Neural cell (in vitro differentiated cells): ENCODE results near the gene SGCD. TPM values are rescaled to one million over a fixed set of nuclear protein-coding genes. Genes with fewer than 3 reads are reported as not detected.

Experiments used
- H2AFZ ChIP-seq: fragments of 200-600, 300-800 bp; sonication (generic), shearing (Covaris generic); 2 replicates; pipeline ENCODE4 v1.6.0; 2014; ENCODE audit warnings: low read depth, mild to moderate bottlenecking, antibody characterized with exemption, low read length, moderate library complexity
- H3F3A ChIP-seq: fragments of 200-600 bp; shearing (Covaris generic); 2 replicates; pipeline ENCODE4 v1.6.1; 2016; ENCODE audit warnings: mild to moderate bottlenecking, moderate library complexity, mixed read lengths, antibody characterized with exemption, low read length; ENCODE audit not compliant: insufficient read depth, poor library complexity, severe bottlenecking
- H3K27ac ChIP-seq: fragments of 200-600, 300-800 bp; sonication (generic), shearing (Covaris generic); 2 replicates; pipeline ENCODE4 v1.5.1; 2014; ENCODE audit warnings: mild to moderate bottlenecking, low read length, moderate library complexity
- H3K27me3 ChIP-seq: fragments of 300-800, 200-600 bp; sonication (generic), shearing (Covaris generic); 2 replicates; pipeline ENCODE4 v1.6.0; 2014; ENCODE audit warnings: mild to moderate bottlenecking, low read depth, low read length, moderate library complexity; ENCODE audit not compliant: insufficient read depth
- H3K36me3 ChIP-seq: fragments of 300-800, 200-600 bp; sonication (generic), shearing (Covaris generic); 2 replicates; pipeline ENCODE4 v1.5.1; 2014; ENCODE audit warnings: mild to moderate bottlenecking, antibody characterized with exemption, low read length, moderate library complexity; ENCODE audit not compliant: insufficient read depth
- H3K4me2 ChIP-seq: fragments of 300-800, 200-600 bp; sonication (generic), shearing (Covaris generic); 2 replicates; pipeline ENCODE4 v1.6.0; 2014; ENCODE audit warnings: mild to moderate bottlenecking, low read length
- H3K4me3 ChIP-seq: fragments of 300-800, 200-600 bp; sonication (generic), shearing (Covaris generic); 2 replicates; pipeline ENCODE4 v1.5.1; 2014; ENCODE audit warnings: mild to moderate bottlenecking, low read length, moderate library complexity
- H3K79me2 ChIP-seq: fragments of 200-600 bp; shearing (Covaris generic); replicated peaks from 2 replicates; pipeline ENCODE4 v1.6.0; 2014; ENCODE audit warnings: mild to moderate bottlenecking, low read length, moderate library complexity; ENCODE audit not compliant: insufficient read depth
- H3K9ac ChIP-seq: fragments of 300-800, 200-600 bp; sonication (generic), shearing (Covaris generic); 2 replicates; pipeline ENCODE4 v1.6.1; 2016; ENCODE audit warnings: mild to moderate bottlenecking, low read length, mixed read lengths
- H3K9me2 ChIP-seq: fragments of 200-600 bp; shearing (Covaris generic); 2 replicates; pipeline ENCODE4 v1.6.1; 2016; ENCODE audit warnings: mild to moderate bottlenecking, low read length, mixed read lengths; ENCODE audit not compliant: insufficient read depth
- H3K9me3 ChIP-seq: fragments of 200-600, 300-800 bp; sonication (generic), shearing (Covaris generic); 2 replicates; pipeline ENCODE4 v1.6.1; 2016; ENCODE audit warnings: mild to moderate bottlenecking, mixed run types, low read length, moderate library complexity, mixed read lengths
- H4K20me1 ChIP-seq: fragments of 200-600 bp; shearing (Covaris generic); 2 replicates; pipeline ENCODE4 v1.6.1; 2016; ENCODE audit warnings: mild to moderate bottlenecking, mixed run types; ENCODE audit not compliant: insufficient read depth
- EP300 ChIP-seq: fragments of 450-650 bp; conservative IDR thresholded peaks from 2 replicates; pipeline ENCODE4 v1.6.1; 2014; ENCODE audit warnings: antibody characterized with exemption, mild to moderate bottlenecking, moderate library complexity; ENCODE audit not compliant: poor library complexity, severe bottlenecking
- EZH2 ChIP-seq: fragments of 200-600, 300-800 bp; shearing (Covaris generic), sonication (generic); IDR thresholded peaks from 2 replicates; pipeline ENCODE4 v1.6.1; 2014; ENCODE audit warnings: antibody characterized with exemption, low read length, borderline replicate concordance, mild to moderate bottlenecking; ENCODE audit not compliant: insufficient read depth, poor library complexity, severe bottlenecking
- MXI1 ChIP-seq: fragments of 450-650 bp; conservative IDR thresholded peaks from 2 replicates; pipeline ENCODE4 v1.6.1; 2014; ENCODE audit warnings: antibody characterized with exemption, mild to moderate bottlenecking; ENCODE audit not compliant: poor library complexity, severe bottlenecking
- POLR2AphosphoS5 ChIP-seq: IDR thresholded peaks from 2 replicates; pipeline ENCODE4 v1.6.1; 2012
- RAD21 ChIP-seq: fragments of 450-650 bp; conservative IDR thresholded peaks from 2 replicates; pipeline ENCODE4 v1.6.1; 2014; ENCODE audit warnings: antibody characterized with exemption, mild to moderate bottlenecking, moderate library complexity
- SMC3 ChIP-seq: fragments of 450-650 bp; conservative IDR thresholded peaks from 2 replicates; pipeline ENCODE4 v1.6.1; 2014; ENCODE audit warnings: antibody characterized with exemption, mild to moderate bottlenecking, moderate library complexity; ENCODE audit not compliant: poor library complexity
- TAF1 ChIP-seq: IDR thresholded peaks from 2 replicates; pipeline ENCODE4 v1.6.1; 2012; ENCODE audit warnings: low read depth
- polyA plus RNA-seq: library from polyadenylated mRNA; depleted of rRNA; stranded (reverse); fragments of >200 nt; gene quantifications from 2 replicates; pipeline ENCODE4 v1.2.3, GENCODE V29; 2014
- TF ChIP-seq, protein P1 (sequence below): fragments of 450-650 bp; IDR thresholded peaks from 2 replicates; pipeline ENCODE4 v1.5.1; 2014; ENCODE audit warnings: antibody characterized with exemption, mild to moderate bottlenecking, moderate library complexity; ENCODE audit not compliant: poor library complexity, severe bottlenecking
- TF ChIP-seq, protein P2 (sequence below): IDR thresholded peaks from 2 replicates; pipeline ENCODE4 v1.6.1; 2012; ENCODE audit warnings: borderline replicate concordance

Gene SGCD
- polyA plus RNA-seq, 1 donor from 2014 or later = 3.4 TPM

DNA sequence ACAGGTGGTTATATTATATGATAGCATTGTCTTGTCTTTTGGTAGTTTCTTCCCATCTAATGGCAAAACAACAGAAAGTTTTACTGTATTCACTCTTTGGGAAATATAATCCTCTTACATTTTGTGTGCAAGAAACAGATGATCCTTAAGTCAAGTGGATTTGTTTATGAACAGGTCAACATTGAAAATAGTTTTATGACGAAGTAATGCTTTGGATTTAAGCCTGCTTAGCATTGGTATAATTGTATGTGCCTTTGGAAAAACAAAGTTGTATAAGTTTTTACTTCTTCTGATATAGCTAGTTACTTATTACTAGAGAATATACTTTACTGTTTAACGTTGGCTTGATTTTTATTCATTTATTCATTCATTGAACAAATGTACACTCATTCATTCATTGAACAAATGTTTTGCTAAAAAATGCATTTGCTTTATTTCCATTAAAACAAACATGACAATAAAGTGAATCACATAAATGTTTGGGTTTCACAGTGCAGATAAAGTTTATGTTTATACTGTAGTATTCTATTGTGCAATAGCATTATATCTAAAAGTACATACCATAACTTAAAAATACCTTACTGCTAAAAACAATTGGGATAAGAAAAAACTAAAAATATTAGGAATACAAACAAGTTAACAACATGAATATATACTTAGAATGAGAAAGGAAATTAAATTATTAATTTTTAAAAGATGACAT lies 12.3 kb downstream of the SGCD start:
- no peaks in the 10 kb centered on the region for H3K9me2 ChIP-seq
- H3K27ac ChIP-seq = no peak overlapping the region
- H3K79me2 ChIP-seq = no peaks in the 10 kb centered on the region
- H3K9ac ChIP-seq = no peak overlapping the region
- no peaks in the 10 kb centered on the region for H3K36me3 ChIP-seq
- no peak for TF ChIP-seq MXI1
- TF ChIP-seq RAD21 = no peak
- no peak for TF ChIP-seq EP300
- TF ChIP-seq, protein P1, sequence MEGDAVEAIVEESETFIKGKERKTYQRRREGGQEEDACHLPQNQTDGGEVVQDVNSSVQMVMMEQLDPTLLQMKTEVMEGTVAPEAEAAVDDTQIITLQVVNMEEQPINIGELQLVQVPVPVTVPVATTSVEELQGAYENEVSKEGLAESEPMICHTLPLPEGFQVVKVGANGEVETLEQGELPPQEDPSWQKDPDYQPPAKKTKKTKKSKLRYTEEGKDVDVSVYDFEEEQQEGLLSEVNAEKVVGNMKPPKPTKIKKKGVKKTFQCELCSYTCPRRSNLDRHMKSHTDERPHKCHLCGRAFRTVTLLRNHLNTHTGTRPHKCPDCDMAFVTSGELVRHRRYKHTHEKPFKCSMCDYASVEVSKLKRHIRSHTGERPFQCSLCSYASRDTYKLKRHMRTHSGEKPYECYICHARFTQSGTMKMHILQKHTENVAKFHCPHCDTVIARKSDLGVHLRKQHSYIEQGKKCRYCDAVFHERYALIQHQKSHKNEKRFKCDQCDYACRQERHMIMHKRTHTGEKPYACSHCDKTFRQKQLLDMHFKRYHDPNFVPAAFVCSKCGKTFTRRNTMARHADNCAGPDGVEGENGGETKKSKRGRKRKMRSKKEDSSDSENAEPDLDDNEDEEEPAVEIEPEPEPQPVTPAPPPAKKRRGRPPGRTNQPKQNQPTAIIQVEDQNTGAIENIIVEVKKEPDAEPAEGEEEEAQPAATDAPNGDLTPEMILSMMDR = no peak
- TF ChIP-seq, protein P2, sequence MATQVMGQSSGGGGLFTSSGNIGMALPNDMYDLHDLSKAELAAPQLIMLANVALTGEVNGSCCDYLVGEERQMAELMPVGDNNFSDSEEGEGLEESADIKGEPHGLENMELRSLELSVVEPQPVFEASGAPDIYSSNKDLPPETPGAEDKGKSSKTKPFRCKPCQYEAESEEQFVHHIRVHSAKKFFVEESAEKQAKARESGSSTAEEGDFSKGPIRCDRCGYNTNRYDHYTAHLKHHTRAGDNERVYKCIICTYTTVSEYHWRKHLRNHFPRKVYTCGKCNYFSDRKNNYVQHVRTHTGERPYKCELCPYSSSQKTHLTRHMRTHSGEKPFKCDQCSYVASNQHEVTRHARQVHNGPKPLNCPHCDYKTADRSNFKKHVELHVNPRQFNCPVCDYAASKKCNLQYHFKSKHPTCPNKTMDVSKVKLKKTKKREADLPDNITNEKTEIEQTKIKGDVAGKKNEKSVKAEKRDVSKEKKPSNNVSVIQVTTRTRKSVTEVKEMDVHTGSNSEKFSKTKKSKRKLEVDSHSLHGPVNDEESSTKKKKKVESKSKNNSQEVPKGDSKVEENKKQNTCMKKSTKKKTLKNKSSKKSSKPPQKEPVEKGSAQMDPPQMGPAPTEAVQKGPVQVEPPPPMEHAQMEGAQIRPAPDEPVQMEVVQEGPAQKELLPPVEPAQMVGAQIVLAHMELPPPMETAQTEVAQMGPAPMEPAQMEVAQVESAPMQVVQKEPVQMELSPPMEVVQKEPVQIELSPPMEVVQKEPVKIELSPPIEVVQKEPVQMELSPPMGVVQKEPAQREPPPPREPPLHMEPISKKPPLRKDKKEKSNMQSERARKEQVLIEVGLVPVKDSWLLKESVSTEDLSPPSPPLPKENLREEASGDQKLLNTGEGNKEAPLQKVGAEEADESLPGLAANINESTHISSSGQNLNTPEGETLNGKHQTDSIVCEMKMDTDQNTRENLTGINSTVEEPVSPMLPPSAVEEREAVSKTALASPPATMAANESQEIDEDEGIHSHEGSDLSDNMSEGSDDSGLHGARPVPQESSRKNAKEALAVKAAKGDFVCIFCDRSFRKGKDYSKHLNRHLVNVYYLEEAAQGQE = no peak
- TF ChIP-seq POLR2AphosphoS5 = no peak
- no peak for TF ChIP-seq SMC3
- no peak for TF ChIP-seq EZH2
- no peak for TF ChIP-seq TAF1
- H3K4me3 ChIP-seq = no peak overlapping the region
- H4K20me1 ChIP-seq = no peaks in the 10 kb centered on the region
- no peaks in the 10 kb centered on the region for H3K27me3 ChIP-seq
- no peak overlapping the region for H2AFZ ChIP-seq
- H3F3A ChIP-seq = no peaks in the 10 kb centered on the region
- H3K4me2 ChIP-seq = no peak overlapping the region
- H3K9me3 ChIP-seq = no peaks in the 10 kb centered on the region

DNA sequence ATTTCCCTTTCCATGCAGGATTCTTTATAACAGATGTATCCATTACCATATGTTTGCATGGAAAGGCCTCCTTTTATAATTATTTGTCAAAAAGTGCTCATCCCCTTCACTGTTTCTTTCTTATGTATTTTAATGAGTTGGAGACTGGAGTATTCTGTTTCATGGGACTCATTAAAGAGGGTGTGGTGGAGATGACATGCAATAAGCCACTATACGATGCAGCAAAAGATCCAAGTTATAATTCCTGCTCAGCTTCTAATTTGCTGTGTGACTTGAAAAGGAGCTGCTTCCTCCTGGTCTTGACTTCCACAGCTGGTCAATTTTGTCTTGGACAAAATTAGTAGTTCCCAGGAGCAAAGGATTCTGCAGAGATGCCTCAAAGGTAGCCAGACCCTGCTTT lies 13.9 kb downstream of the SGCD start:
- TF ChIP-seq EP300 (no peak), EZH2 (no peak), POLR2AphosphoS5 (no peak), MXI1 (no peak), RAD21 (no peak), SMC3 (no peak), TAF1 (no peak)
- TF ChIP-seq, protein P1 = no peak
- TF ChIP-seq, protein P2 = no peak
- Histone ChIP-seq H3K9ac (no peak overlapping the region), H3K79me2 (no peaks in the 10 kb centered on the region), H3K9me3 (no peaks in the 10 kb centered on the region), H3K9me2 (no peaks in the 10 kb centered on the region), H2AFZ (no peak overlapping the region), H3F3A (no peaks in the 10 kb centered on the region), H3K4me2 (no peak overlapping the region), H3K27me3 (no peaks in the 10 kb centered on the region), H3K36me3 (no peaks in the 10 kb centered on the region), H3K4me3 (no peak overlapping the region), H4K20me1 (no peaks in the 10 kb centered on the region), H3K27ac (no peak overlapping the region)
